Measurements from ENCODE around the gene SORT1. TPM values are rescaled to one million over a fixed set of nuclear protein-coding genes. Genes with fewer than 3 reads are reported as not detected.

Gene SORT1
- total and polyA plus RNA-seq, 2 of the 8 experiments (the other 6 are each of a cell fraction or from before 2014, with no cell fraction given) = 18.7 to 69.6 TPM

- no peak for FAIRE-seq
- Histone ChIP-seq H2BK120ac (replicated peaks; ENCODE audit: low read depth, low read length) (no peak overlapping the region), H2BK5ac (ENCODE audit: low read depth, low read length) (no peak overlapping the region), H3K23me2 (ENCODE audit: low read depth, low read length) (no peaks in the 10 kb centered on the region), H3K27ac (ENCODE audit: low read depth, low read length) (no peak overlapping the region), H2AFZ (ENCODE audit: low read length) (no peak overlapping the region), H3K4me2 (ENCODE audit: insufficient read depth in 1 of 2, low read depth in 2 of 2, low read length in 2 of 2) (no peak overlapping the region), H3K23ac (ENCODE audit: insufficient read length) (no peak overlapping the region), H4K8ac (ENCODE audit: extremely low read depth, insufficient read depth, low read length) (no peak overlapping the region), H4K91ac (replicated peaks; ENCODE audit: insufficient read length, low read length) (no peak overlapping the region), H2AK5ac (ENCODE audit: low read depth, low read length) (no peak overlapping the region), H4K5ac (ENCODE audit: insufficient read length, low read depth, low read length) (no peak overlapping the region), H3K4ac (replicated peaks; ENCODE audit: insufficient read length, low read depth, low read length) (no peak overlapping the region), H4K20me1 (replicated peaks in 1 of 2; ENCODE audit: control insufficient read depth in 1 of 2, insufficient read depth in 2 of 2, low read length in 2 of 2) (no peaks in the 10 kb centered on the region), H3K36me3 (ENCODE audit: control insufficient read depth in 2 of 4, insufficient read depth in 4 of 4, low read length in 3 of 4) (peaks cover 12 to 56% (median 19%) of the 10 kb centered on the region in 4 experiments), H2BK12ac (ENCODE audit: low read depth, low read length) (no peak overlapping the region), H3K18ac (ENCODE audit: extremely low read depth, low read length) (no peak overlapping the region), H2BK15ac (ENCODE audit: low read length) (no peak overlapping the region), H3K79me1 (ENCODE audit: low read depth, low read length) (no peaks in the 10 kb centered on the region), H3K9ac (replicated peaks in 1 of 4; ENCODE audit: extremely low read depth in 1 of 4, low read depth in 3 of 4, low read length in 3 of 4) (no peak overlapping the region), H3K4me1 (replicated peaks in 1 of 4; ENCODE audit: control insufficient read depth in 3 of 4, insufficient read depth in 4 of 4, low read length in 3 of 4) (no peaks in the 10 kb centered on the region; a peak in 1 of 7 replicates), H3K14ac (ENCODE audit: insufficient read length) (no peak overlapping the region), H3K56ac (replicated peaks; ENCODE audit: insufficient read length, low read depth, low read length) (no peak overlapping the region), H3K27me3 (replicated peaks in 1 of 4; ENCODE audit: control insufficient read depth in 3 of 4, extremely low read depth in 1 of 4, insufficient read depth in 3 of 4, low read length in 3 of 4) (no peaks in the 10 kb centered on the region), H3K4me3 (ENCODE audit: extremely low read depth in 1 of 4, insufficient read depth in 2 of 4, low read depth in 3 of 4, low read length in 4 of 4) (no peak overlapping the region), H3K9me3 (ENCODE audit: insufficient read depth in 2 of 2, low read depth in 1 of 2, low read length in 1 of 2) (no peaks in the 10 kb centered on the region), H2BK20ac (ENCODE audit: low read length) (no peak overlapping the region), H3K79me2 (ENCODE audit: control insufficient read depth in 1 of 2, insufficient read depth in 2 of 2, low read length in 2 of 2) (no peaks in the 10 kb centered on the region)
- ChIA-PET CTCF (ENCODE audit: partially characterized antibody) (interaction anchor here (0.8 to 5.2 kb wide), 5 partner anchors 9 to 62 kb away, joined by 3 to 41 read pairs (median 11); partner anchors contain the start of gene MYBPHL), POLR2A (ENCODE audit: partially characterized antibody) (interaction anchor here (0.7 to 1.7 kb wide), 3 partner anchors 18 to 60 kb away, joined by 3 to 4 read pairs (median 3); no protein-coding TSS in a partner anchor)
- TF ChIP-seq TAF7 (optimal IDR thresholded peaks at IDR 0.05; ENCODE audit: borderline replicate concordance, low read depth, low read length) = no peak
- no peak for TF ChIP-seq POLR2A (IDR thresholded peaks at IDR 0.05; ENCODE audit: control extremely low read depth in 1 of 2, low read depth in 2 of 2, low read length in 2 of 2)
- DNase-seq (ENCODE audit: low read depth in 1 of 2, low spot score in 2 of 2) = no peak
- WGBS, 2 experiments (ENCODE audit: extremely low coverage in 1 of 2, insufficient coverage in 1 of 2, insufficient read length in 1 of 2, insufficient replicate concordance in 2 of 2, low coverage in 1 of 2, low lambda C conversion rate in 2 of 2, missing lambda C conversion rate in 1 of 2) = 93% methylated on average over 4 of the region's 4 CpGs; no CpG with 5 or more reads in 1 of the 2 experiments
Observed at GRCh38 chr1:109315288-109315687, 82.4 kb downstream of the SORT1 start.
